NCI-H774 (cell line): ENCODE measurements around the gene TRIM9.

Source experiments
- DNase-seq: peaks from one replicate; lab custom pipeline; 2025; lab: John Stamatoyannopoulos, UW

Gene TRIM9

DNA sequence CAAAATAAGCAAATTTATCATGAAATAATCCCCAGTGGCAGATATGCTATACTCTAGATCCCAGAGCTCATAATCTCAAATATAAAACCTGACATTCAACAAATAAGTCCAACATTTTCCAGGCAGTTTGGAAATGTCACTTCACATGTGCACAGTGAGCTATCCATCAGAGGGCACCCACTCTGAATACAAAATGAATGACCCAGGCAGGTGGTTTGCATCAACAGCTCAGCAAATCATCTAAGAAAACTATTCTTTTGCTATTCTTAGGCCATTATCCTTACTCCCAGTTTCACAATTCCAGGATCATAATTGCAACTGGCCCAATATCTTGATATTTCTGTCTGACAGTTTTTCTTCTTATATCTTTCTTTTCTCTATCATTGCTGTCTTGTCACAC is 38.5 kb downstream of the TRIM9 start:
- no peak for DNase-seq

DNA sequence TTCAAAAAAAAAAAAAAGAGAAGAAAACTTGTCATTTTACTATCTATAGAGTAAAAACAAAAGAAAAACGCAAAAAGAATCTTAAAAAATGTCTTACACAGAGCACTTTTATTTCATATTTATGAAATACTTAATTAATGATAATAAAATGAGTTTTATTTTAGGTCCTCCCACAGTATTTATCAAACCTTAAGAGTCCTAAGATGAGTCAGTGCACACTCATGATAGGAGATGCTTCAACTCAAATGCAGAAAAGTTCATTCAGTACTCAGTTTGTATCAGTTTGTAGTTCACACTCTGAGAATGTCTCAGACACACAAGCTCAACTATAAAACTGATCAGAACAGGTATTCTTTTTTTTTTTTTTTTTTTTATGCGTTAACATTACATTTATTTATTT is 41.7 kb downstream of the TRIM9 start:
- no peak for DNase-seq

DNA sequence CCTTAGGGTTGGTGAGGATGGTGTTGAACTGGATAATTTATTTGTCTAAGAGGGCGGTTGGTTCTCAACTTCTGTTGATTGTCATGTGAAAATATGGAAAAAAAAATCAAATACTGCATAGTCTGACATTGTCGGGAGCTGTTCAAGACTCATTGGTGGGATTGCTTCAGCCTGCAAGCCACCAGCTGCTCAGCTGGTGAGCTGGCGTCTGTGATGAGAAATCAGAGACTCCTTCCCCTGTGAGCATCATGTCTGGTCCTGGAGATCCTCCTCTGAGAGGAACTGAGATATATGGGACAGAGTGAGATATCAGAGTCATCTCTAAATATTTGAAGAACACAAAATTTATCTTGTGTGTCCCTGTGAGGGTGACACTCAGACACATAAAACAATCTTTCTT is 49.9 kb downstream of the TRIM9 start:
- no peak for DNase-seq

DNA sequence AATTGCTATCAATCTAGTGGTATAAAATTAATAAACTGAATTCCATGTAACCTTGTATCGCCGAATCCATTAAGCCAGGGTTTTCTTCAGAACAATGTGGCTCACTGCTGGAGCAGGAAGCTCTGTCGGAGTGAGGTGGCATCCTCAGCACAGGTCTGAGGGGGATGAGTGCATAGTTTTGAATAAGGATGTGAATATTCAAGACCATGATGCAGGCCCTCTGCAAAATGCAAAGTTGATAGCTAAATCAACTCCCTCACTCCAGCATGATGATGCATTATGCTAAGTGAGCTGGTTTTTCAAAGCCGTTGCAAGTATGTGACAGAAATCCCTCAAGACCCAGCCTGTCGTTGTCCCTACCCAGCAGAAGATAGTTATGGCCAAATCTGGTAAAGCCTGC is 53.0 kb downstream of the TRIM9 start:
- DNase-seq = no peak

DNA sequence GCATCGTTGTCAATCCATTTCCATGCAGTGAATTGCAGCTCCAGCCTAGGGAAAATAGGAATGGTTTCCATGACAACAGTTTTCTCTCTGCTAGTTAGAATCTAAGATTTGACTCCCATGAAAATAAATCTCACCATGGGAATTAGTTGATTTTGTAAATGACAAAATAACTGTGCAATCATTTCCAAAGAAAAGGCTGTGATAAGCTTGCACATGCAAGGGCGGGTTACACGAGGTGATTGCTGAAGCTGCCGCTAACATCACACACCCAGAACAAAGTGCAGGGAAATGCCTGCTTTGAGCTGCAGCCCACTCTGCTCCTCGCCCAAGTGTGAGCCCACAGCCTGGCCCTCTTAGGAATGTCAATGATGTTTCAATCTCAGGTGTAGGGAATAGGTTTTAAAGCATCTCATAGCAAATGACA is 53.8 kb downstream of the TRIM9 start:
- DNase-seq = no peak

DNA sequence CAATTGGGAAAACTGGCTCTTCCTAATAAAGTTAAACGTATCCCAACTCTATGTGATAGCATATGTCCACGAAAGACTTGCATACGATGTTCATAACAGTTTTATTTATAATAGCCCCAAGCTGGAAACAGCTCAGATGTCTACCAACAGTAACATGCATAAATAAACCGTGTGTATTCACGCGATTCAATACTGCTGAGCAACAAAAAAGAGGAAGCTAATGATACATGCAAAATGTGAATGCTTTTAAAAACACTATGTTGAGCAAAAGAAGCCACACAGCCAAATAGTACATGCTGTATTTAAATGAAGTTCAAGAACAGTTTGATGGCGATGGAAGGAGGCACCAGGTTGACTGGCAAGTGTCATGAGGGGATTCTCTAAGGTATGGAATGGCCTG is 55.7 kb downstream of the TRIM9 start:
- DNase-seq = no peak

DNA sequence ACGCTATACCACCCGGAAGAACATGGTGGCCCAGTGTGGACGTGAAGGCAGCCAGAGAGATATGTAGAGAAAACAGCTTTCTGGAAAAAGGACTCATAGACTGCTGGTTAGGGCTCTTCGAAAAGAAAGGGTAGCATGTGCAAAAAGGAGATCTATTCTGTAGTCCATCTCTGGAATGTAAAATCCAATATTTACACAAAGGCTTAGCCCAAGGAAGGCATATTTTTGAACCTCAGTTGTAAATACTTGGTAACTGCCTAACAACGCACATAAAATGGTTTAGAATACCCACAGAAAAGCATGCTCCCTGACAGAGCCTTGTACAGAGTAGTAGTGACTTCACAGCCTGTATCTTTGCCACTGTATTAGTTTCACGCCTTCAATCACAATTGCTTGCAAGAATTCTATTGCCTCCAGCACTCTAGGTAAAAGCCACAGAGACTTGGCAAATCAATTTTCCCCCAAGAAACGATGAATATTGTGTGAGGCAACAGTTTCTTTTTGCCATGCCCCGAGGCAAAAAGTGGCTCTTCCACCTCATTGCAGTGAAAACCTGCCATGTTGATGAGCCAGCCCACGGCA is 59.2 kb downstream of the TRIM9 start:
- no peak for DNase-seq

DNA sequence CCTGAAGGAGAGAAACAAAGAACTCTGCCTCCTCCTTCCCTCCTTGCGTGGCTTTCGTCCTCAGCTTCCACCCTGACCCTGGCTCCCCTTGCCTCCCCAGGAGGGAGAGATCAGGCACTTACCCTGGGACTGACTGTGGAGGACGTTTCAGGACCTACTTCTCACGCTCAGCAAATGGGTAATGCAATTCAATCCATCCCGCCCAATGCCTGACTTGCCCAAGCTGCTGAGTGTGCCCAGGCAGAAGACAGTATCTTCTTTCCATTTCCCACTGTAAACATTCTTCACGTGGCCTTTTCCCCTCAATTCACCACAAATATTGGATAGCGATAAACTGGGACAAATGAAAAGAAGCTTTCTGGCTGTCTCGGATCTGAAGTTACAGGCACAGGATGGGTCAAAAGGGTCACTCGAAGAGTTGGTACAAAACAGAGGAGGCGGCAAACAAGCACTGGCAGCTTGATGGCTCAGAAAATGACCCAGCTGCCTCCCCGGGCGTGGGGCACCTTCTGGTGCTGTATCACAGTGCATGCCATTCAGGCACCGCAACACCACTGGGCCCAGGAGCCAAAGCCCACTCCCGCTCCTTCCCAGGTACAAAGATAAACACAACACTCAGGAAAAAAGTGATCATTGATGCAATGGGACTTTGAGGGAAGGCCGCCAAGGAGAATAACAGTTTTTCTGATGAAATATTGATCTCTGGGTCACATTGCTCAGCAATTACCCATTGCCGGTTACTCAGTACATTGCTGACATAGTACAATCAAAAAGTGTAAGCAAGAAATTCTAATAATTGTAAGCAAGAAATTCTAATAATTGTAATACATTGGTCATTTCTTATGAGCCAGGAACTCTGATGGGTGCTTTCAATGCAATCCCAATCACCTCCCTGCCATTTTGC is 65.8 kb downstream of the TRIM9 start:
- no peak for DNase-seq

DNA sequence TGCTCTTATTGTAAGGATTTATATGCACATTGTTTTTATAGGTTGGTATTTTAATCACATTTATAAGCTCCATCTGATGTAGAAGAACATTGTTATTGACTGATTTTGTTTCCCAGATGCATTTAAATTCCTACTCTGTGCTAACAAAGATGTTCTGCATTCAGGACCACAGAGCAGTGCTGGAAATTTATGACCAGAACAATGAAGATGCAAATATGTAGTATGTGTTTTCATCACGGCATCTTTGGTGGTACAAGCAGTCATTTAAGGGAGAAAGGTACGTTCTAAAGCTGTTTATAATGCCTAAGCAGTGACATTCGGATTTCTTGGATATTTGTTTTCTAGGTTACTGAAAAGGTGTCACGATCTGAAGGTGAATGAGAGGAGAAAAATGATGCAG is 66.5 kb downstream of the TRIM9 start:
- DNase-seq = no peak

DNA sequence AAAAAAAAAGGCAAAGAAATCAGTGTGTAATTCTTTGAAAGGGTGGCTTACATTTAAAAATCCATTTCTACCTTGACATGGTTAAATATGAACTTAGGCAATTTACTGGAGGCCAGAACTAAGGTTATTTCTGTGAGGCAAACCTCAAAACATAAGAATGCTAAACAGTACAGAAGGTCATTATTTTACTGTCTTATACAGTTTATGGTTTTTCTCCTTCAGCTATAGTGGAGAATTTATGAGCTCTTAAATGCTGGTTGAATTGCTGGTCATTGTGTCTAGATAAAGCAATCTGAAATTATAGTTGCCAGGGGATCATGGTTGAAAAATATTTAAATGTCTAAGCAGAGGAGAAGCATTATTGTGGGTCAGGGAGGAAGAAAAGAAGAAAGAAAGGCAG is 70.5 kb downstream of the TRIM9 start:
- no peak for DNase-seq

DNA sequence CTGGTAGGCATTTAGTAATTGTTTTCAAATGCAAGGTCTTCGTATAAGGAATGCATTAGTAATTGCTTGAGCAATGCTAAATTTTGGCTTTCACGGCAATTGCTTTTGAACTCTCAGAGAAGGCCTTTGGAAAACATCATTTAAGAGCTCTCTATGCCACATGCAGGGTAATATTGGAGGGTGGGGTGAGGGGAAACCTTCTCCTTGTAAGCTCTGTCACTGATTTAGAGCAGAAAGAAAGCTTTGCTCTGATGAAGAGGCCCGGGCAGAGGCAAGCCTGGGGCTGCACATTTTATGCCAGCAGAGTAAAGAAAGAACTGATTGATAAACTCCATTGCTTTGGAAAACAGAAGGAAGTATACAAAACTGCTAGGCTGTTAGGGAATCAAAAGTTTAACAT is 70.9 kb downstream of the TRIM9 start:
- no peak for DNase-seq

DNA sequence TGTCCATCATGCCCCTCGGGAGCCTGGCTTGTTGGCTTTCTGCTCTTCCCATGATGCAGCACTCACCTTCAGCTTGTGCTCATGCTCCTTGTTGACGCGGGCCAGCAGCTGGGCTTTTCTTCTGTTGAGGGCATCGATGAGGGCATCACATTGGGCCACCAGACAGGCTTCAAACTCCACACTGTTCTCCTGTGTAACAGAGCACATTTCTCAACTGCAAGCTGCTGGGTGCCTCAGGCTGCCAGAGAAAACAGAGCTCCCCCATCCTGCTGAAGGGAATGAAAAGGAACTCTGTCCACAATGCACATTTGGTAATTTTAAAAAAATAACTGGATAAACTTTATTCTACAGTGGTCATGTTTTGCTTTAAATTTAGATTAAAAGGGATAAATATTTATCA is 72.1 kb downstream of the TRIM9 start:
- DNase-seq = no peak

DNA sequence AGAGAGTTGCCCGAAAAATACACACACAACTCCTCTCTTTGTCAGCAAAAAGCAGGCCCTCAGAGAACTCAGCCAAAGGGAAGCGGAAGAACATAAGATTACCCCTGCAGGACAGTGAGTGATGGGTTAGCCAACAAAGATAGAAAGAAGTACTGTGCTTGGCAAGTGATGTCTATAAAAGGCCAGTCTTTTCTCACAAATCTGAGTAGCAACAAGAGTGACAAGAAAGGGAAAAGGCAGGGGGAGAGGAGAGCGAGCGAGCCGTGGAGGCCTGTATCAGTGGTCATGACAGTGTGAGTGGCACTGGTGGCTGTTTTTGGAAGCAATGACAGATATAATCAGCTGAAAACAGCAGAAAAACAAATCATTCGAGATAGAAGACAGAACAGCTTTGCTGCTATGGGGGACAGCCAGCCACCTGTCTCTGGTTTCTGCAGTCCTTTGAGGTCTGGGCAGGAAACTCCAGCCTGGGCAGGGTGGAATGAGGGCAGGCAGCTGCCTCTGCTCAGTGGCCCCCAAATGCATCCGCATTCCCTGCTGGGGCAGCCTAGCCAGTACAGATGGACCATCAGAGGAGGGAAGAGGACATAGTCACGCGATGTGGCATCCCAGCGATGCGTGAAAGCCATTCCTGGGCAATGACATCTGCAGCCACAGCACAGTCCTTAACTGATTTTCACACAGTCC is 74.7 kb downstream of the TRIM9 start:
- DNase-seq = no peak

DNA sequence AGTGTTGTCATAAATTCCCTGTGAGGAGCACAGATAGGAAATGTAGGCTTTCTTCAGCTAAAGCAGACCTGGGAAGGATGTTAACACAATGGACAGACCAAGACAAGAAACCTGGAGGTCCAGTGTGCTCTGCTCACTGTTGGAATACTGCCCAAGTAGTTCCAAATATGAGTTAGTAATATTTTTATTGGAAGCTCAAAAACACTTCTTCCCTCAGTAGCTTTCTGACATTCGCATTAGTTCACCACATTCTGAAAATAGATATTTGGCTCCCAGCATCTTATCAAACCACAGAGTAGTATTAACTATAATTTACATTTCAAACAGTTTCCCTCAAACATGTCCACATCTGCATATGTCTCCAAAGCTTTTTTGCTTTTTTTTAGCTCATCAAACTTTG is 75.8 kb downstream of the TRIM9 start:
- no peak for DNase-seq

DNA sequence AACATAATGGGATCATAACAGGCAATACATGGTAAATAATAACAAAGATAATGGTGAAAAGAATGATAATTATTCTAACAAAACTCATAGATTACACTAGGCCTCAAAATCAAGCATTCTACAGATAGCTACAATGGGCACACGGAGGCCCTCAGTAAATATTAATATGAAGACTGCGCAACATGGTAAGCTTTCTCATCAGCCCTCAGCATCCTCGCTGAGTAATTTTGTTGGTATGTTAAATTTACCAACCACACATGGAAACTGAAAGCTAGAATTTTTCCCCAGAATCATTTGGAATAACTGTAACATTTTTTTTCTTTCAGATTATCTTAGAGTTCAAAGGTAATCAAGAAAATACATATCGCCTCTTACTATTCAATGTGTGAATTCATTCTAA is 76.4 kb downstream of the TRIM9 start:
- DNase-seq = no peak

DNA sequence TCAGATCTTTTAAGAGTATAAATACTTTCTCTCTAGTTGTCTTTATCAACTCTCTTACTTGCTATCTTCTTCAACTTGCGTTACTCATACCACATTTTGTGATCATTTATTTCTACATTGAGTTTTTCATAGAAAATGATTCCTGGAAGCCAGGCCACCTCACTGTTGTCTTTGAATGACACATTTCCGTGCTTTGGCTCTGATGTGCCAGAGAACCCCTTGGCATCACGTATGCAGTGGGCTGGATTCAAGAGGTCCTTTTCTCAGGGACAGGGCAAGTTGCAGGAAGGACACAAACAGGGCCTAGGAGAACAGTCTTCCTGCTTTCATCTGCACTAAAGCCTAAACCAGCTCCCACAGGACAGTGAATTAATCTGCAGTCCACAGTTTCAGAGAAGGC is 80.3 kb downstream of the TRIM9 start:
- DNase-seq = no peak

DNA sequence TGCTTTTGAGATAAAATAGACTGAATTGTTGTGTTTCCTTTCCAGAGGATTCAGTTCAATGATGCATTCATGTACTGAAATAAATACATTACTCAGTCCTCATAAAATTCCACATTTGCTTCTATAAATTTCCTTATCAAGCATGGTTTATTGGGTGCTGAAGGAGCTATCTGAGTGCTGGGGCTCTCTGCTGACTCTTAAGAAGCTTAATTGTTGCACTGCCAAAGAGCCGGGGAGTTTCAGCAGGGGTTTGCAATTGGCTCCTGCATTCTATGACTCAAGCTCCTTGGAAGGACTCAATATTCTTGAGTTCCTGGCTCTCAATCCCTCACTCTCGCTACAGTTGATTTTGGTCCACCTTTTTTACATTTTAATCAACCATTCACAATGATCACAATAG is 80.8 kb downstream of the TRIM9 start:
- no peak for DNase-seq

DNA sequence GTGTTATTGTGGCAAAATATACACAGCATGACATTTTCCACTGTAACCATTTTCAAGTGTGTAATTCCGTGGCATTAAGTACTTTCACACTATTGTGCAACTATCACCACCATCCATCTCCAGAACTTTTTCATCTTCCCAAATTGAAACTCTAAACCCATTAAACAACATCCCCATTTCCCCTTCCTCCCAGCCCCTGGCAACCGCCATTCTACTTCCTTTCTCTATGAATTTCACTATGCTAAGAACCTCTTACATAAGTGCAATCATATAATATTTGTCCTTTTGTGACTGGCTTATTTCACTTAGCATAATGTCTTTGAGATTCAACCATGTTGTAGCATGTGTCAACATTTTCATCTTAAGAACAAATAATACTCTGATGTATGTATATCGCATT is 82.8 kb downstream of the TRIM9 start:
- no peak for DNase-seq

DNA sequence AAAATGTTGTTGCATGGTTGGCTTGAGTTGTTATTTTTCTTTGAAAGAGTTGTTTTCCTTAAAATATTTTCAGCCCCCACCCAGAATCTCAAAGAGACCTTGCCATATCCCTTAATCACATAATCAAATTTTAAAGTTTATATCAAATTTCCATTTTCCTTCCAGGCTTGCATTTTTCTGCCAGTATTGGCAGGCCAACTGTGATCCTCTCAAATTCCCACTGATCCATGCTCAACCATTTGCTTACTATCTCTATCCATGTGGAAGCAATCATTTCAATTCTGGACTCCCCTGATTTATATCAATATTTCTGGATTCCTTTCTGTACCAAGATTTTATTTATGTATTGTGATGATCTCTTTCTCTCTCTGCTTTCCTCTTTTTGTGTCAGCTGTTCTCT is 86.5 kb downstream of the TRIM9 start:
- DNase-seq = no peak

DNA sequence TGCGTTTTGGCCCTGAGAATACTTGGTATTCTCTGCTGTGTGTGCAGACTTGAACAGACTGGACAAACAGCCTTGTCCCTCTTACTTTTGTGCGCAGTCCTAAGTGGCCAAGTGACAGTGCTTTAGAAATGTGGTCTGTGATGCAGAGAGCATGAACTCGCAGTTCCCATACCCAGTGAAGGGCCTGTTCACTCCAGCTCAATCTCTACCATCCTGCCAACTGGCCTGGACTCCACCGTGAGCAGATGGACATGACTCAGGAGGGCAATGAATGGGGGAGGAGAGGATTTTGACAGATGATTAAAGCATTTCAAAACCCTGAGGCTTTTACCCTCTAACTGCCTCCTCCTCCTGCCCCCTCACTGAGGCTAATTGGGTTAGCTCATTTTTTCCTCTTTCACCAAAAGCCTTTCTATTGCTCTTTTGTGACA is 88.1 kb downstream of the TRIM9 start:
- no peak for DNase-seq

DNA sequence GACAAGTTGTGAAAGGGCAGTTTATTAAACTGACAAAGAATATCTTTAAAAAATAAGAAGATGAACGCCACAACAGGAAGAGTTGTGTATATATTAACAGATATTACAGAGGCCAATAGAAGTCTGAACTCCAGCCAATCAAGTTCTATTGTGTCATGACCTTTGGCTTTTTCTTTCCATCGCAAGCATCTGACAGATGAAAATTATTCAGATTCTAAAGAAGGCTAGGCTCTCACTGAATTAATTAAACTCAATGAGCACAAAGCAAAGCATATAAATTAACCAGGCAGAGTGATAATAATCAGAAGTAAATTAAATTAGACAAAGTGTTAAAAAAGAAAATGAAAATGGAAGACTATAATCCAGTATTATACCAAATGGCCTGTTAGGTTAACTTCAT is 88.6 kb downstream of the TRIM9 start:
- DNase-seq = no peak

DNA sequence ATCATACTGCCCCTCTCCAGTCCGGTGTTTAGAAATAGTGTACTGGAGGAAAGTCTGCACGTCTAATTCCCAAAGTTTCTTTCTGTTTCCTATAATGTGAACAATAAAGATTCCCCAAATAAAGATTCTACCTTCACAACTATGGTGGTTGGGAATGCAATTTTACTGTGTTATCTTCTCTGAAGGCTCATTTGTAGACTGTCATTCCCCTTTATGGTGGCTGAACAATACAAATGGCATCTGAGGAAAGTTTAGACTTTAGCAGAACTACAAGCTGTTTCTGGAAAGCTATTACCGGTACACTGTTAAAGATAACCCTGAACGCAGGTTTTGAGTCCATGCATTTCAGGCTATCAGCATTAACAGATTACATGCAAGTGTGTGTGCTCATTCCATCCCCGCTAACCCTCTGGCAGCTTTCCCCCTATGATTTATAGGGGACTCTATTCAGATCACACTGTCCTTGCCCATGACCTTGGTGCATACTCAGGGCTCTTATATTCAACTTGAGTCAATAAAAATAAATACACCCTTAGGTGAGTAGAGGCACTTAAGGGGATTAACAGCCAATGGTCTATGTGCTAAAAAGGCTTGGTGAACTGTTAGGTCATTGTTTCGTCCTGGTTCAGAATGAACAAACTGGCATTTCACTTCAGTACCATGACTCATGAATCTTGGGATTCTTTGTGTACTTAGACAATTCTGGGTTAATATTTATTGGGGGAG is 89.9 kb downstream of the TRIM9 start:
- DNase-seq = no peak
